NK-92 (cell line): Measurements from ENCODE around the gene IGF2.

Source experiments
- DNase-seq: peaks from one replicate; lab custom pipeline; 2025; ENCODE audit not compliant: unreplicated experiment; lab: John Stamatoyannopoulos, UW

The IGF2 gene

GRCh38 chr11:2137202-2138067 lies 1.8 kb downstream of the IGF2 start:
- DNase-seq: no peak

DNA sequence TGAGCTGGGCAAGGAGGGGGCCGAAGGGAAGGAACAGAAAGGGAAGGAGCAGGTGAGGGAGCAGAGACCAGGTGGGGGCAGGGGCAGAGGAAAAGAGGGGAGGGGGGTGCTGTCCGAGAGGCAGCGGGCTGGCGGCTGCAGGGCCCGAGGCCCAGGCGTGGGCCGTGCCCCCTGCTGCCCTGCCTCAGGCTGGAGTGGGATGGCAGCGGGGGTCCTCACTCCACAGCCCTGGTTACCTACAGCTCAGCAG lies 2.3 kb downstream of the IGF2 start:
- no peak for DNase-seq

DNA sequence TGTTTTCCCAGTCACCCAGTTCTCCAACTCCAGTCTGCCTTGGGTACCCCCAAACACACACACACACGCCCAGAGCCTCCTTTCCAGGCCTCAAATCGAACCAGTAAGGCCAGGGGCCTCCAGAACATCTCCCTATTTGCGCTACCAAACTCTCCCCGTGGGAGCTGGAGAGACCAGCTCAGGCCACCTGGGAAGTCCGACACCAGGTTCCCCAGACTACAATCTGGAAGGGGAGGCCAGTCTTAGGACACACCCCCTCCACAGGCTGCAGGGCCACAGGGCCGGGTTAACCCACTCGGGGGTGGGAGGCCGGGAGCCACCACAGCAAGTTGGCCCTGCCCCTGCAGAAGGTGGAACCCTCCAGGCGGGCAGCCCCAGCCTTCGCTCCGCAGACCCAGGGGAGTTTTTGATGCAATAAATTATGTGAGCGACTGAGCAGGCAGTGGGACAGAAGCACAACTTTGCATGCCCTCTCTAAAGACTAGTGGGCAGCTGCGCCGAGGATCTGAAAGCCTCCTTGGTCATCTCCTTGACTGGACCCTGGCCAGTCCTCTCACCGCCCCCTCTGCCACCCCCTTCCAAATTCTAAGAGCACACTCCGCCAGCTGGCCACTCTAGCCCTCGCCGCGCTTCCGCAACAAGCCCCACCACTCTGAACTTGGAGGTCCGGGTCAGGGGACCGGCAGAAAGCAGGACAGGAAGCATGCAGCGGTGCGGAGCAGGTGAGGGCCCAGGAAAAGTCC lies 2.8 kb downstream of the IGF2 start:
- no peak for DNase-seq

- DNase-seq: no peak
These were observed 3.5 kb downstream of the IGF2 start for GRCh38 chr11:2135648-2136201.

DNA sequence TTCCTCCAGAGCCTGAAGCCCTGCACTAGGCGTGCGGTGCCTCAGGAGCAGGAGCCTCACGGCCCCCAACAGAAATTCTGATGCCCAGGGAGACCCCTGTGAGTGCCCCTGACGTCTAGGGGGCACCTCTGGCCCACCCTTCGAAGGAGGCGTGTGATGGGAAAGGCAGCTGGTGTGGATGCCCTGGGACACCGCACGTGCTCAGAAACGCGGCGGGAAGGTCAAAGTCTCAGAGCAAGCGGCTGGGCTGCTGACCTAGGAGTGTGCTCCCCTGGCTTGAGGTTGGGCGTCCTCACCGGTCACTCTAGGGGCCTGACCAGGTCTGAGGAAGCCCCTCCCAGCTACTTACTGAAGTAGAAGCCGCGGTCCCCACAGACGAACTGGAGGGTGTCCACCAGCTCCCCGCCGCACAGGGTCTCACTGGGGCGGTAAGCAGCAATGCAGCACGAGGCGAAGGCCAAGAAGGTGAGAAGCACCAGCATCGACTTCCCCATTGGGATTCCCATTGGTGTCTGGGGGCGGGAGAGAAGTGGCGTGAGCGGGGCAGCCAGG lies 4.1 kb downstream of the IGF2 start:
- DNase-seq: no peak

DNA sequence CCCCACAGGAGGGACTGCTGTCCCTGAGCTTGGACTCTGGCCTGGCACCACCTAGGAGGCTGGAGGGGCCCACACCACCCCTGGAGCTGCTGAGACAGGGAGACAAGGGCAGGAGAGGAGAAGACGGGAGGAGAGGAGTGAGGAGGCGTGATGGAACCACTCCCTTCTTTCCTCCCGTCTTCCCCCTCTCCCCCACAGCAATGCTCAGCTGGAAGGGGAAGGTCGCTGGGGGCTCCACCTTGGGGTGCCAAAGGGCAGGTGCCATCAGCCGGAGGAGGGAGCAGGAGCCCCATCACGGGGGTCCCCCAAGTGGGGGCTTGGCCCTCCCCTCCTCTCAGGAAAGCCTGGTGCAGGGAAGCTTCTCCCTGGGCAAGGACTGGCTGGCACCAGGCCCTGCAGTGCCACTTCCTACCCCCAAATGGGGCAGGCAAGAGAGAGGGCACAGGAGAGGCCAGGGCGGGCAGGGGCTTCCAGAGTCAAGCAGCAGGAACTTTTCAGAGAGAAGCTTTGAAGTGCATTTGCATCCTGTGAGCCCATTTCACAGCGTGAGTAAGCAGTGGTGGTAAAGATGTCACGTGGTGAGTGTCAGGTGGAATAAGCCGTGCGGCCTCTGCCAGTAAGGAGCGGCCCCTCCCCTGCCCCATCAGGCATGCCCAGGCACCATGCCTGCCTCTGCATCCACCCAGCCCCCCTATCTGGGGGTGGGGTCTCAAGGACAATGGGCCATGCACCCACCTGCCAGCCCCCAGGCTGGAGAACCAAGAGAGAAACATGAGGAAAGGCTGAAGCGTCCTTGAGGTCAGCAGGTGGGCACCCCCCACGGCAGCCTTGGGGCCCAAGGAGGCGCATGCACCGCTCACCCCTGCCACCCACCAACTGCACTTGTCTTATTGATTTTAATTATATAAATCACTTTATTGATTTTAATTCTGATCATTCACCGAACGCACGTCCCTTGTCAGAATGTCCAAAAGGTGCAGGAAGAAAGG lies 4.9 kb downstream of the IGF2 start:
- DNase-seq: no peak

- DNase-seq: no peak
These were observed 5.8 kb downstream of the IGF2 start for GRCh38 chr11:2133241-2134021.

DNA sequence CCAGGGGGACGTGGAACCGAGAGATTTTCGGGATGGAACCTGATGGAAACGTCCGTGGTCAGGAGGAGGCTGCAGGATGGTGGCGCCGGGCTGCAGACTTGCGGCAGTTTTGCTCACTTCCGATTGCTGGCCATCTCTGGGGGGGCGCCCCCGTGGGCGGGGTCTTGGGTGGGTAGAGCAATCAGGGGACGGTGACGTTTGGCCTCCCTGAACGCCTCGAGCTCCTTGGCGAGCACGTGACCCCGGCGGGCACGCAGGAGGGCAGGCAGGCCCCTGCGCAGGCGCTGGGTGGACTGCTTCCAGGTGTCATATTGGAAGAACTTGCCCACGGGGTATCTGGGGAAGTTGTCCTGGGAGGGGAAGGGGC lies 6.3 kb downstream of the IGF2 start:
- no peak for DNase-seq

- no peak for DNase-seq
These were observed 6.9 kb downstream of the IGF2 start for GRCh38 chr11:2132246-2132645.

- no peak for DNase-seq
These were observed 7.6 kb downstream of the IGF2 start for GRCh38 chr11:2131371-2132236.

GRCh38 chr11:2130881-2131352 lies 8.3 kb downstream of the IGF2 start:
- DNase-seq: no peak

DNA sequence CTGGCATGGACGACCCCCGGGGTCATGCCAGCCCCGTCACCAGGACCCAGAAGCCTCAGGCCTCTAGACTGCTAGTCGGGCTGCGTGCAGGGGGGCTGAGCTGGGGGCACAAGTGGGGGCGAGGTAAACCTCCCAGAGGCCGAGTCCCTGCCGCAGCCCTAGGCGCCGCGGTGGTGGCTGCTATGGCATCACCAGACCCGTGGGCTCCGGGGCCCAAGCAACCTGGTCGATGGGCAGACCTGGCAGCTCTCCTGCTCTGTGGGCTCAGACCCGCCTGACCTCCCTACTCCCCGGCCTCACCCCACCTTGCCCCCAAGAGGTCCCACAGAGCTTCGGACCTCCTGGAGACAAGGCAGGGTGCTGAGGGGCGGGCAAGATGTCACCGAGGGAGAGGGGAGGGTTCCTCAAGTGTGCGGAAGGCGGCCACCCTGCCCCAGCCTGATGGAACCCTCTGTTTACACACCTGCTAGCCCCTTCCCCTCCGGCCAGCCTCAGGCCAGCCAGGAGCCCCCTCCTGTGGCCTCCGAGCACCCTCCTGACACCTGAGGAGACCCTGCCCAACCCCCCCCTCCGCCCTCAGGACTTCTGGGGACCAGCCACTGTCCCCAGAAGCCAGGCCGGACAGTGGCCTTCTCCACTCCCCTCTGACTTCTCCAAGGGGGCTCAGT lies 9.4 kb downstream of the IGF2 start:
- DNase-seq: no peak

GRCh38 chr11:2129308-2129698 lies 9.9 kb downstream of the IGF2 start:
- DNase-seq: no peak

- DNase-seq: no peak
These were observed 10.5 kb downstream of the IGF2 start for GRCh38 chr11:2128511-2129307.

DNA sequence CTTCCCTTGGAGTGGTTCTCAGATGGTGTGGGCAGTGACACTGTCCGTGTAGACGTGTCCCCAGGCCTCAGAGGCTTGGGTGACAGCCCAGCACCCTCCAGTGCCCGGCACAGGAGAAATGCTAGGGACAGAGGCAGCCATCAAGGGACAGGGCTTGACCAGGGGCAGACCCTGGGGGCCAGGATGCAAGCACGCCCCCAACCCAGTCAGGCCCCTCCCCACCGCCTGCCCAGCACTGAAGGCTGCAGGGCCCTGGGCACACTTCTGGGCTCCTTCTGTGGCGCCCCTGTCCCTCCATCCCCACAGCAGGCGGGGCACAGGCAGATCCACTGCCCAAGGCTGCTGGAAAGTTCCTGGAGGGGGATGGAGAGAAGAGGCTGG lies 11.1 kb downstream of the IGF2 start:
- no peak for DNase-seq

GRCh38 chr11:2127482-2128129 lies 11.6 kb downstream of the IGF2 start:
- no peak for DNase-seq

DNA sequence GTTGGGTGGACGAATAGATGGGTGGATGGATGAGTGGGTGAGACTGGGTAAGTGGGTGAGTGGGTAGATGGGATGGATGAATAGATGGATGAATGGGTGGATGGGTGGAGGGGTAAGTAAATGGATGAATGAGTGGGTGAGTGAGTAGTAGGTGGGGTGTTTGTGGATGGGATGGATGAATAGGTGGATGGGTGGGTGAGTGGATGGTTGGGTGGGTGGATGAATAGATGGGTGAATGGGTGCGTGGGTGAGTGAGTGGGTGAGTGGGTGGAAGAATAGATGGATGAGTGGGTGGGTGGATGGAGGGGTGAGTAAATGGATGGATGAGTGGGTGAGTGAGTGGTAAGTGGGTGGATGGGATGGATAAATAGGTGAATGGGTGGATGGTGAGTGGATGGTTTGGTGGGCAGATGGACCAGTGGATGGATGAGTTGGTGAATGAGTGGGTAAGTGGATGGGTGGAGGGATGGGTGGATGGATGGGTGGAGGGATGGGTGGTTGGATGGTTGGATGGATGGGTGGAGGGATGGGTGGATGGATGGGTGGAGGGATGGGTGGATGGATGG lies 12.6 kb downstream of the IGF2 start:
- DNase-seq: no peak
